Activated CD4-positive, alpha-beta T cell treated with anti-CD3 and anti-CD28 coated beads, Interleukin-2, amount 10 ng/mL, durations not matched to agents 7 days and 5 days (primary cell): ENCODE measurements around the gene CUL1. TPM values are rescaled to one million over a fixed set of nuclear protein-coding genes. Genes with fewer than 3 reads are reported as not detected.

Experiments
- CTCF ChIA-PET: fragments of 350-600 bp; sonication (Branson Sonifier 250); formaldehyde crosslinking; loops from one replicate; lab custom pipeline; 2021; ENCODE audit warnings: antibody characterized with exemption; lab: Charles Lee
- POLR2A ChIA-PET: fragments of 350-600 bp; sonication (Branson Sonifier 250); formaldehyde crosslinking; loops from one replicate; lab custom pipeline; 2021; ENCODE audit warnings: antibody characterized with exemption; lab: Charles Lee
- DNase-seq: peaks from one replicate; pipeline ENCODE4 v3.0.0-alpha.2; 2020
- H3K27ac Mint-ChIP-seq: one replicate; pipeline ENCODE4 v1.8.0; 2021; ENCODE audit warnings: mild to moderate bottlenecking, moderate library complexity, mixed read lengths
- H3K27me3 Mint-ChIP-seq: one replicate; pipeline ENCODE4 v1.8.0; 2021; ENCODE audit warnings: mixed read lengths
- H3K36me3 Mint-ChIP-seq: one replicate; pipeline ENCODE4 v1.8.0; 2021; ENCODE audit warnings: low read depth, mixed read lengths
- H3K4me1 Mint-ChIP-seq: one replicate; pipeline ENCODE4 v1.8.0; 2021; ENCODE audit warnings: mixed read lengths
- H3K4me3 Mint-ChIP-seq: one replicate; pipeline ENCODE4 v1.8.0; 2021; ENCODE audit warnings: mild to moderate bottlenecking, moderate library complexity, mixed read lengths
- H3K9me3 Mint-ChIP-seq: one replicate; pipeline ENCODE4 v1.8.0; 2021; ENCODE audit warnings: mixed read lengths
- total RNA-seq, 2 experiments: library from RNA; stranded (reverse); gene quantifications; one replicate each; pipeline ENCODE4 v1.2.3, GENCODE V29; 2021

The CUL1 gene
- 10 to 100 TPM; 51.9 to 57.8 TPM for total RNA-seq

DNA sequence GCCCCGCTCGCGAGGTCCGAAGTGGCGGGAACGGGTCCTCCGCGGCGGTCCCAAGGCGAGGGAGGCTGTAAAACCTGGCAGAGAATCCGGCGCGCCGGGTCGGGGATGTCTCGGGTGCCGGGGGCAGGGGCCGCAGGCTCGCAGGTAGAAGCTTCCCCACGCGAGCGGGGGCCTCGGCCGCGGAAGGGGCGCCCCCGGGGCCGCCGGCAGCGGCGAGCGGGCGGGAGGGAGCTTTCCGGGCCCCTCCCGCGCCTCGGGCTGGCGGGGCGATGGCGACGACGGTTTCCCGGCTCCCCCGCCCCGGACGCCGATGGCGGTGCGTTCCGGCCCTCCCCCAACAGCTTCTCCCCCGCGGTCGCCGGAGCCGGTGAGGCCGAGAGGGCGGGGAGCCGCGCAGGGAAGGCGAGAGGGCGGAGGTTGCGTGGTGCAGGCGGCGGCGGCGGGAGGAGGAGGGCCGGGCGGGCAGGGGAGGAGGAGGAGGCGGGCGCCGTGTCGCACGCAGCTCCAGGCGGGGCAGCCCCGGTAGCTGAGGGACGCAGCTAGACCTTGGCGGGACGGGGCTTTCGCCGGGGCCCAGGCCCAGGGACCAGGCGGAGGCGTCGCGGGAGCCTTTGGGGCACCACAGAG lies at the start of gene CUL1:
Gene CUL1 (plus strand): TSS at position 507 of the 627 bp plus-strand sequence. CDS start 31,220 bp downstream, outside the sequence.
- Mint-ChIP-seq H3K4me1 (peaks cover 48% of the 10 kb centered on the region), H3K36me3 (peaks cover 11% of the 10 kb centered on the region), H3K9me3 (no peaks in the 10 kb centered on the region), H3K4me3 (peak within 1 kb of the TSS; percentile 82), H3K27ac (peak within 1 kb of the TSS; percentile 91), H3K27me3 (no peaks in the 10 kb centered on the region)
- ChIA-PET CTCF (interaction anchor here (0.6 to 1.2 kb wide), 3 partner anchors 75 to 201 kb away, joined by 3 read pairs; no protein-coding TSS in a partner anchor), POLR2A (interaction anchor here (1.1 kb wide), 1 partner anchor 8 kb away, joined by 3 read pairs; no protein-coding TSS in a partner anchor)
- DNase-seq: peak; percentile 86

DNA sequence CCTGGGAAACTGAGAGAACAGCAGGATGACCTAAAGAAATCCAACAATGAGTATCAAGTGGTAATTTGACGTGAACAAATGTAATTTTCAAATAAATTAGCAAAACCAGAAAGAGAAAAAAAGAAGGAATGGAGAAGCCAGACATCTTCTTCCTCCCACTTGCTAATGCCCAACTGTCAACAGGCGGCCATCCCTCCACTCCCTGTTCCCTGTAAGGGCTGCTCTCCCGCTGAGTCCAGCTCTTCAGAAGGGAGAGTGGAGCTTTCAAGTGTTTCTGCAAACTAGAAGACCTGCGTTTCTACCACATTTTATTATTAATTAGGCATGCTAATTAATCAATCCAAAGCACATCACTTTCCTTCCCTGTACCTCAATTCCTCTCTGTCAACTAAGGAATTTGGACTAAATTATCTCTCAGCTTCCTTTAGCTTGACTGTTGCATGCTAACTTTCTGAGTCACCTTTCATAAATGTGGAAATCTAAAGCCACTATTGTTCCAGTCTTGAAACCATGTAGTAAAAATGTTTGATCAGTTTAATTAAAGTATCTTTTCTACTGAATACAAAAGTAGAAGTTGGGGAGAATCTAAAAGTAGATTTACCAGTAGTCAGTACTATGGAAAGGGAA lies 48.4 kb upstream of the CUL1 start:
- H3K4me3 Mint-ChIP-seq: no peak overlapping the region
- CTCF ChIA-PET: interaction anchor here (0.6 kb wide), 1 partner anchor 30 kb away, joined by 6 read pairs; no protein-coding TSS in a partner anchor
- POLR2A ChIA-PET: no interaction called here
- H3K27me3 Mint-ChIP-seq: peaks cover under 1% of the 10 kb centered on the region
- no peak for DNase-seq
- H3K9me3 Mint-ChIP-seq: no peaks in the 10 kb centered on the region
- no peak overlapping the region for H3K27ac Mint-ChIP-seq
- no peaks in the 10 kb centered on the region for H3K36me3 Mint-ChIP-seq
- H3K4me1 Mint-ChIP-seq: no peaks in the 10 kb centered on the region

DNA sequence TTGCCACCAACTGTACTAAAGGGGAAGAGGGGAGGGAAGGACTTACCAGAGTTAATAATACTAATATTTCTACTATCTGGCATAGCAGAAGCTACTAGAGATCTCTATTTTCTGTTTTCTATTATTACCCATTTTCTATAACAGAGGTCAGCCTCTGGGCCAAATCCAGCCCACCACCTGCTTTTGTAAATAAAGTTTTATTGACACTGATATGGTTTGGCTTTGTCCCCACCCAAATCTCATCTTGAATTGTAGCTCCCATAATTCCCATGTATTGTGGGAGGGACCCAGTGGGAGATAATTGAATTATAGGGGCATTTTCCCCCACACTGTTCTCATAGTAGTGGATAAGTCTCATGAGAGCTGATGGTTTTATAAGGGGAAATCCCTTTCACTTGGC lies 45.9 kb upstream of the CUL1 start:
- no peak for DNase-seq
- Mint-ChIP-seq H3K27me3 (no peaks in the 10 kb centered on the region), H3K4me3 (no peak overlapping the region), H3K4me1 (no peaks in the 10 kb centered on the region), H3K9me3 (no peaks in the 10 kb centered on the region), H3K27ac (no peak overlapping the region), H3K36me3 (no peaks in the 10 kb centered on the region)
- CTCF ChIA-PET: interaction anchor here (0.6 kb wide), 1 partner anchor 157 kb away, joined by 3 read pairs; no protein-coding TSS in a partner anchor
- POLR2A ChIA-PET: no interaction called here

DNA sequence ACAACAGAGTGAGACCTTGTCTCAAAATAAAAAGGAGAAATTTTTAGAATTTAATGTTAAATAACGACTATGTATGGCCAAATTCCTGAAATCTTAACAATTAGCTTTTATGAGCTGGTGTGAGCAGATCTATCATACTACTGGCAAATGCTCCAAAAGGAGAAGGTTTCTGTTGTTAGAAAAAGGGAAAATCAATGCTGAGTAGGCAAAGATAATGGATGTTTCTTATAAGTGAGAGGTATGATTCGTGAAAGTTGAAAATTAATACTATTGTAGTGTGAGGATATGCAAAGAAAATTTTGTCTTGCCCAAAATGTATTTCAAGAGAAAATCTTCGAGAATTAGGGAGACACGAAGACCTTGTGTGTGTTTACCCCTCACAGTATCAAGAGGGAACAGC lies 40.8 kb upstream of the CUL1 start:
- no peaks in the 10 kb centered on the region for H3K36me3 Mint-ChIP-seq
- POLR2A ChIA-PET: no interaction called here
- no peak overlapping the region for H3K27ac Mint-ChIP-seq
- peaks cover 2% of the 10 kb centered on the region for H3K4me1 Mint-ChIP-seq
- no peaks in the 10 kb centered on the region for H3K27me3 Mint-ChIP-seq
- no peak overlapping the region for H3K4me3 Mint-ChIP-seq
- CTCF ChIA-PET: no interaction called here
- H3K9me3 Mint-ChIP-seq: no peaks in the 10 kb centered on the region
- no peak for DNase-seq

DNA sequence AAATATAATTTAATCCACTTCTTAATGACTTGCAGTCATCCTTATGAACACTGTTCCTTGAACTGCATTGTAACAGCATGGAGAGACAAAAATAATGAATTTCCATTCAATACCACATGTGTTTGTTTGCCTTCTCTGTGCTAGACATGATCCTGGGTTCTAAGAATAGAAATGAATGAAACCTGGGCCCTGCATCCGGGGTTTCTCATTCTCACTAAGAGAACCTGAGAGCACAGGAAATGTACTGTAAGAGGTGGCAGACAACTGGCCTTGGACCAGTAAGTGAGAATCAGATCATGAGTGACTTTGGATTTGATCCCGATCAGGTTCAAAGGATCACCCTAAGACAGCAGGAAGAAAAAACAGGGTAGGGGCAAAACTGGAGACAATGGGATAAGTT lies 37.2 kb upstream of the CUL1 start:
- H3K4me1 Mint-ChIP-seq: peaks cover 2% of the 10 kb centered on the region
- peaks cover 2% of the 10 kb centered on the region for H3K27me3 Mint-ChIP-seq
- H3K36me3 Mint-ChIP-seq: no peaks in the 10 kb centered on the region
- no peaks in the 10 kb centered on the region for H3K9me3 Mint-ChIP-seq
- POLR2A ChIA-PET: no interaction called here
- DNase-seq: no peak
- H3K27ac Mint-ChIP-seq: no peak overlapping the region
- CTCF ChIA-PET: no interaction called here
- no peak overlapping the region for H3K4me3 Mint-ChIP-seq

DNA sequence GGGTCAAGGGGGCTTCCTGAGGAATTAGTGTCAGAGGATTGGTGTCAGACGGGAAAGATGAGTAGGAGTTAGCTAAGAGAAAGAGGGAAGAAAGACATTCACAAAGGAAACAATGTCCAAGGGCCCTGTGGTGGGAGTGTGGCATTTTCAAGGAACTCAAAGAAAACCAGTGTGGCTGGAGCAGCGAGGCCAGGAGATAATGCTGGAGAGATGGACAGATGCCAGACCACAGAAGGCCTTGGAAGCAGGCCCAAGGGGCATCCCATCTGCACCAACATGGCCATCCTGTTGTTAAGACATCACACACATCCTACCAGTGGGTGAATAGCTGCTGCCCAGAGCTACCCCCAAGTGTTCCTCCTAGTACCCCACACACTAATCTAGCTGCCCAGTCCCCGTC lies 36.1 kb upstream of the CUL1 start:
- CTCF ChIA-PET: interaction anchor here (0.5 kb wide), 1 partner anchor 300 kb away, joined by 3 read pairs; no protein-coding TSS in a partner anchor
- no peaks in the 10 kb centered on the region for H3K36me3 Mint-ChIP-seq

DNA sequence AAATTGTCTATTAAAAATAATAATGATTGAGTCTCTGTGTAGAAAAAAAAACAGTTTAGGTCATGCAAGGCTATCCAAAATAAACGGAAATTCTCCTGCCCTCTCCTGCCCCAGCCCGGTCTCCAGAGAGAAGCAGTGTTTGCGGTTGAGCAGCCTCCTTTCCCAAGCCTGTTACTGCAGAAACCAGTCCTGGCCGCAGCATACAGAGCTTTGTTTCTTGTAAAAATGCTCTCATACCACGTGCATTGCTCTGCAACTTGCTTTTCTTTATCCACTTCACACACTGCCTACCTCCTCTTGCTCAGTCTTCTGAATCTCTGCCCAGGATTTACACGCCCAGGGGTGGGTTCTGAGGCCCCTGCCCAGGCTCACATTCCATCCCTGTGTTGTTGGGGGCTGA lies 34.4 kb upstream of the CUL1 start:
- H3K4me3 Mint-ChIP-seq: no peak overlapping the region
- ChIA-PET CTCF (no interaction called here), POLR2A (no interaction called here)
- no peaks in the 10 kb centered on the region for H3K36me3 Mint-ChIP-seq
- no peaks in the 10 kb centered on the region for H3K9me3 Mint-ChIP-seq
- DNase-seq: no peak
- peaks cover 2% of the 10 kb centered on the region for H3K27me3 Mint-ChIP-seq
- peaks cover 2% of the 10 kb centered on the region for H3K4me1 Mint-ChIP-seq
- H3K27ac Mint-ChIP-seq: no peak overlapping the region

More for the DNA sequence above, 36.1 kb upstream of the CUL1 start:
- POLR2A ChIA-PET: no interaction called here
- H3K4me1 Mint-ChIP-seq: peaks cover 2% of the 10 kb centered on the region
- H3K27me3 Mint-ChIP-seq: peaks cover 2% of the 10 kb centered on the region
- DNase-seq: no peak
- no peaks in the 10 kb centered on the region for H3K9me3 Mint-ChIP-seq
- no peak overlapping the region for H3K27ac Mint-ChIP-seq
- no peak overlapping the region for H3K4me3 Mint-ChIP-seq

DNA sequence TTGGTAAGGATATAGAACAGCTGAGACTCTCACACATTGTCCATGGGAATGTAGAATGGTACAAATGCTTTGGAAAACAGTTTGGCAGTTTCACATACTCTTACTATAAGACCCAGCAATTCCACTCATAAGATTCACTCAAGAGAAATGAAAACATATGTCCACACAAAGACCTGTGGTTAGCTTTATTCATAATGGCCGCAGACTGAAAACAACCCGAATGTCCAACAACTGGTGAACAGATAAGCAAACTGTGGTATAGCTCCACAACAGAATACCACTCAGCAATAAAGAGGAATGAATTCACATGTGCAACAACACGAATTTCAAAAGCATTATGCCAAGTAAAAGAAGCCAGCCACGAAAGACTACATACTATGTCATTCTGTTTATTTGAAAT lies 33.5 kb upstream of the CUL1 start:
- Mint-ChIP-seq H3K4me3 (no peak overlapping the region), H3K9me3 (no peaks in the 10 kb centered on the region), H3K27me3 (peaks cover 2% of the 10 kb centered on the region), H3K4me1 (peaks cover 2% of the 10 kb centered on the region), H3K36me3 (no peaks in the 10 kb centered on the region), H3K27ac (no peak overlapping the region)
- DNase-seq: no peak
- ChIA-PET CTCF (interaction anchor here (1.1 kb wide), 1 partner anchor 400 kb away, joined by 3 read pairs; no protein-coding TSS in a partner anchor), POLR2A (no interaction called here)

DNA sequence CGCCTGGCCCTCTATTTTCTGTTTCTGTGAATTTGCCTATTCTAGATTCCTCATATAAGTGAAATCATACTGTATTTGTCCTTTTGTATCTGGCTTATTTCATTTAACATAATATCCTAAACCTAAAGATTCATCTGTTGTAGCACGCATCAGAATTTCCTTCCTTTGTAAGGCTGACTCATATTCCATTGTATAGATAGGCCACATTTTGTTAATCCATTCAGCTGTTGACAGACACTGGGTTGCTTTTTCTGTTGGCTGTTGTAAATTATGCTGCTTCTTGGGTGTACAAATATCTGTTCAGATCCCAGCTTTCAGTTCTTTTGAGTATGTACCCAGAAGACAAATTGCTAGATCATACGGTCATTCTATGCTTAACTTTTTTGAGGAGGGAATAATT lies 28.8 kb upstream of the CUL1 start:
- POLR2A ChIA-PET: no interaction called here
- DNase-seq: no peak
- Mint-ChIP-seq H3K27ac (no peak overlapping the region), H3K4me3 (no peak overlapping the region), H3K9me3 (peaks cover 15% of the 10 kb centered on the region), H3K36me3 (peaks cover 3% of the 10 kb centered on the region), H3K4me1 (peaks cover 6% of the 10 kb centered on the region), H3K27me3 (peaks cover 2% of the 10 kb centered on the region)
- CTCF ChIA-PET: interaction anchor here (1.3 kb wide), 1 partner anchor 21 kb away, joined by 3 read pairs; no protein-coding TSS in a partner anchor

DNA sequence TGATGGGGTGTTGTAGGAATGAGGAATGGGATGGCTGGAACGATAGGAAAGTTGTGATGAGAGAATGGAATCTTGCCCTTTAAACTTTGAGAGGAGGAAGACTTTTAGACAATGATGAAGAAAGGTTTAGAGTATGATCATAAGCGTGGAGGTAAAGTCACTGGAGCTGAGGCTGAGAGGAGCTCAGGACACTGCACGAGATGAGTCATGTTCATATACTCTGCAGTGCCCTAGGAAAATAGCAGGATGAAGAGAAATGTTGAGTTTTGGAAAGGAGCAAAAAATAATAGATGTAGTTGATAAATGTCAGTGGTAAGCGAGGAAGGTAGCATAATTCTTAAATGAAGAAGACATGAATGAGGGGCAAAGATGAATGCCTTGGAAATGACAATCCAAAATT lies 28.3 kb upstream of the CUL1 start:
- H3K27ac Mint-ChIP-seq: no peak overlapping the region
- ChIA-PET POLR2A (no interaction called here), CTCF (interaction anchor here (1.3 kb wide), 1 partner anchor 21 kb away, joined by 3 read pairs; no protein-coding TSS in a partner anchor)
- no peak overlapping the region for H3K4me3 Mint-ChIP-seq
- peaks cover under 1% of the 10 kb centered on the region for H3K27me3 Mint-ChIP-seq
- H3K36me3 Mint-ChIP-seq: peaks cover 3% of the 10 kb centered on the region
- H3K9me3 Mint-ChIP-seq: peaks cover 16% of the 10 kb centered on the region
- peaks cover 6% of the 10 kb centered on the region for H3K4me1 Mint-ChIP-seq
- DNase-seq: no peak

DNA sequence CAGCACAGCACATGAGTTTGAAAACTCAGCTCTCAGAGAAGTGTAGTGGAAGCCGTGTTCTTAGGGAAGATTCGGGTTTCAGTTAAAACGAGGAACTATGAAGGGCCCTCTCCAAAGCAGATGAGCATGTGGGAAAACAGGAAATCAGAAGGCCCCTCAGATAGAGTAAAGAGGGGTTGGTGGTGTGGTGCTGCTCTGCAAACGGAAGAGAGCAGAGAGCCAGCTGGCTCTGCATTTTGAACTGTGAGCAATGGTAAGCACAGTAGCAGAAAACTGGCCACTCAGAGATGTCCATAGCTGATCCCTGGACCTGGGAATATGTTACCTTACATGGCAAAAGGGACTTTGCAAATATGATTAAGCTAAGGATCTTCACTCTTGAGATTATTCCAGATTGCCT lies 27.9 kb upstream of the CUL1 start:
- Mint-ChIP-seq H3K4me3 (no peak overlapping the region), H3K4me1 (peaks cover 6% of the 10 kb centered on the region), H3K36me3 (peaks cover 3% of the 10 kb centered on the region), H3K27me3 (no peaks in the 10 kb centered on the region), H3K9me3 (peaks cover 19% of the 10 kb centered on the region), H3K27ac (no peak overlapping the region)
- ChIA-PET CTCF (interaction anchor here (1.3 kb wide), 1 partner anchor 20 kb away, joined by 3 read pairs; no protein-coding TSS in a partner anchor), POLR2A (no interaction called here)
- DNase-seq: no peak

DNA sequence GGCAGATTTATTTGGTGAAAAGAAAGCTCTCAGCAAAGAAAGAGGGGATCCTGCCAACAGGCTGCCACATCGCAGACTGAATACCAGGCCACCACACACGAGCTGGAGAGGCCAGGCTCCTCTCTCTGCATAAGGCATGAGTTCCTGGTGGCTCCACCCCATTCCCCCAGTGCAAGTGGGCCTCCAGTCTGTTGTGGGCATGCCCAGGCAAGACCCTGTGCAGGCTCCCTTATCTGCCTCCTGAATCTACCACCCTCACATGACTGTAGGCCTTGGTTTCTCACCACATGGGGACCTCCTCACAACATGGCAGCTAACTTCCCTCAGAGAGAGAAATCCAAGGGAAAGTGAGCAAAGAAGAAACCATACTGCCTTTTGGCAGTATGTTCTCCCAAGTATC lies 26.7 kb upstream of the CUL1 start:
- Mint-ChIP-seq H3K9me3 (peaks cover 19% of the 10 kb centered on the region), H3K27me3 (no peaks in the 10 kb centered on the region), H3K27ac (no peak overlapping the region), H3K4me3 (no peak overlapping the region), H3K4me1 (peaks cover 6% of the 10 kb centered on the region), H3K36me3 (peaks cover 3% of the 10 kb centered on the region)
- CTCF ChIA-PET: no interaction called here
- DNase-seq: peak; percentile 8
- POLR2A ChIA-PET: no interaction called here

DNA sequence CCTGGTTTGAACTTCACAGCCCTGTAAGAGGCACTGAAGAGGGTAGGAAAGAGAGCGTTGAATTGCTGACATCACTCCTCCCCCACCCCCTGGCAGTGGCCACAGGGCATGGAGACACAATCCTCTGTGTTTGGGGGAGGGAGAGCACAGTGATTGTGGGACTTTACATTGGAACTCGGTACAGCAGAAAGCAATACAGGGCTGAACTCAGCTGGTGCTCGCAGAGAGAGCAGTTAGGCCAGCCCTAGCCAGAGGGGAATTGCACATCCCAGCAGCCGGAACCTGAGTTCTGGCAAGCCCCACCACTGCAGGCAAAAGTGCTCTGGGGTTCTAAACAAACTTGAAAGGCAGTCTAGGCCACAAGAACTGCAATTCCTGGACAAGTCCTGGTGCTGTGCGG lies 24.0 kb upstream of the CUL1 start:
- Mint-ChIP-seq H3K9me3 (peaks cover 19% of the 10 kb centered on the region), H3K27ac (no peak overlapping the region), H3K4me1 (peaks cover 6% of the 10 kb centered on the region), H3K36me3 (peaks cover 3% of the 10 kb centered on the region), H3K4me3 (no peak overlapping the region), H3K27me3 (peaks cover 6% of the 10 kb centered on the region)
- CTCF ChIA-PET: no interaction called here
- DNase-seq: no peak
- POLR2A ChIA-PET: no interaction called here
